ENCODE data around the gene PEDS1. TPM values are rescaled to one million over a fixed set of nuclear protein-coding genes. Genes with fewer than 3 reads are reported as not detected.

Gene PEDS1
- total RNA-seq, 1 donor from 2014 or later: 25.5 TPM

GRCh38 chr20:50189681-50190250, 36.2 kb upstream of the PEDS1 start:
- peak overlapping the region; percentile 100 for H3K27ac ChIP-seq
- H3K4me3 ChIP-seq: peak overlapping the region; percentile 88 to 98
- H3K9me3 ChIP-seq: no peaks in the 10 kb centered on the region
- H3K27me3 ChIP-seq: no peaks in the 10 kb centered on the region
- no peak for TF ChIP-seq CTCF (IDR thresholded peaks at IDR 0.05)
- TF ChIP-seq POLR2A (IDR thresholded peaks at IDR 0.05): no peak
- no peak for TF ChIP-seq POLR2AphosphoS5 (IDR thresholded peaks at IDR 0.05; ENCODE audit: insufficient read depth in 1 of 2, low read depth in 1 of 2)
- intact Hi-C loops (cut with DNase I): loop anchor here (2.0 to 10.0 kb wide), 5 partner anchors 88 to 555 kb away; no protein-coding TSS in a partner anchor
- peaks cover 0 to 15% of the 10 kb centered on the region in 2 donors for H3K36me3 ChIP-seq
- H3K4me1 ChIP-seq: peaks cover 44% of the 10 kb centered on the region
- DNase-seq (ENCODE audit: extremely low spot score in 2 of 2): peak in 1 of 2 donors; percentile 92

GRCh38 chr20:50188879-50189680, 35.6 kb upstream of the PEDS1 start:
- no peaks in the 10 kb centered on the region for H3K9me3 ChIP-seq
- H3K27me3 ChIP-seq: no peaks in the 10 kb centered on the region
- peaks cover 37% of the 10 kb centered on the region for H3K4me1 ChIP-seq
- TF ChIP-seq POLR2A (IDR thresholded peaks at IDR 0.05) (no peak), CTCF (IDR thresholded peaks at IDR 0.05) (no peak), POLR2AphosphoS5 (IDR thresholded peaks at IDR 0.05; ENCODE audit: insufficient read depth in 1 of 2, low read depth in 1 of 2) (no peak)
- peaks cover 0 to 9% of the 10 kb centered on the region in 2 donors for H3K36me3 ChIP-seq
- H3K4me3 ChIP-seq: no peak overlapping the region
- H3K27ac ChIP-seq: peak overlapping the region; percentile 100
- DNase-seq (ENCODE audit: extremely low spot score in 2 of 2): no peak
- intact Hi-C loops (cut with DNase I): loop anchor here (2.0 to 10.0 kb wide), 3 partner anchors 88 to 556 kb away; no protein-coding TSS in a partner anchor

GRCh38 chr20:50188287-50188688, 34.8 kb upstream of the PEDS1 start:
- no peaks in the 10 kb centered on the region for H3K9me3 ChIP-seq
- no peak overlapping the region for H3K4me3 ChIP-seq
- no peak for DNase-seq (ENCODE audit: extremely low spot score in 2 of 2)
- H3K27me3 ChIP-seq: no peaks in the 10 kb centered on the region
- TF ChIP-seq POLR2A (IDR thresholded peaks at IDR 0.05) (no peak), CTCF (IDR thresholded peaks at IDR 0.05) (no peak), POLR2AphosphoS5 (IDR thresholded peaks at IDR 0.05; ENCODE audit: insufficient read depth in 1 of 2, low read depth in 1 of 2) (no peak)
- H3K4me1 ChIP-seq: peaks cover 29% of the 10 kb centered on the region
- H3K36me3 ChIP-seq: peaks cover 0 to 1% of the 10 kb centered on the region in 2 donors
- intact Hi-C loops (cut with DNase I): loop anchor here (2.0 to 10.0 kb wide), 3 partner anchors 89 to 557 kb away; no protein-coding TSS in a partner anchor
- peak overlapping the region; percentile 100 for H3K27ac ChIP-seq

GRCh38 chr20:50187403-50188051, 34.0 kb upstream of the PEDS1 start:
- intact Hi-C loops (cut with DNase I): loop anchor here (2.0 to 10.0 kb wide), 3 partner anchors 90 to 557 kb away; no protein-coding TSS in a partner anchor
- H3K27ac ChIP-seq: peak overlapping the region; percentile 100
- TF ChIP-seq CTCF (IDR thresholded peaks at IDR 0.05): no peak
- peak in 1 of 2 donors; percentile 72 for TF ChIP-seq POLR2AphosphoS5 (IDR thresholded peaks at IDR 0.05; ENCODE audit: insufficient read depth in 1 of 2, low read depth in 1 of 2)
- no peak for TF ChIP-seq POLR2A (IDR thresholded peaks at IDR 0.05)
- no peaks in the 10 kb centered on the region for H3K27me3 ChIP-seq
- no peaks in the 10 kb centered on the region for H3K9me3 ChIP-seq
- no peaks in the 10 kb centered on the region for H3K36me3 ChIP-seq
- H3K4me3 ChIP-seq: no peak overlapping the region
- H3K4me1 ChIP-seq: peaks cover 25% of the 10 kb centered on the region
- peak in 1 of 2 donors; percentile 95 for DNase-seq (ENCODE audit: extremely low spot score in 2 of 2)

All from vagina (tissue), 2 donors.